GM21515 (cell line): ENCODE data around the gene AGAP1.

Source experiments
- ATAC-seq: cut with Tn5 transposase; IDR thresholded peaks from one replicate; pipeline ENCODE4 v1.9.1; 2021; ENCODE audit not compliant: unreplicated experiment

The AGAP1 gene

DNA sequence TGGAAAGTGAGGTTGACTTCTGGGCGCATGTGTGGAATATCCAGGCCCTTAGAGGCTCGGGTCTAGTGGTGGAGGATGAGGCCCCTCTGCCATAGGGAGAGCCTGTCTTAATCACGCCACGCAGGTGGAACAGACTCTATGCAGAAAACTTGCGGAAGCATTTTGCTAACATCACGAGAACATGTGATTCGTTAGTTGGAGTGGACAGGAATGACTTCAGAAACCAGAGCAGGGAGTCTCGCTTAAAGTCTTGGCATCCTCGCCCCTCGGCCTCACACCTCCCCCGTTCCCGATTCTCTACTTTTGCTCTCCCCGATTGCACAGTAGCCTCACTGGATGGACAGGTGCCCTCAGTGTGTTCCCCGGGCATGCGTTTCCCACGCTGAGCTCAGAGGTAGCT lies 340.9 kb downstream of the AGAP1 start:
- no peak for ATAC-seq

GRCh38 chr2:235835810-235836209 lies 342.0 kb downstream of the AGAP1 start:
- ATAC-seq, result no peak

- ATAC-seq, result no peak
Measured at GRCh38 chr2:235836491-235836911, 342.7 kb downstream of the AGAP1 start.

GRCh38 chr2:235839226-235839625 lies 345.4 kb downstream of the AGAP1 start:
- no peak for ATAC-seq

GRCh38 chr2:235839974-235840373 lies 346.1 kb downstream of the AGAP1 start:
- no peak for ATAC-seq

- ATAC-seq, result no peak
Measured at GRCh38 chr2:235841863-235842262, 348.0 kb downstream of the AGAP1 start.

GRCh38 chr2:235842941-235843340 lies 349.1 kb downstream of the AGAP1 start:
- ATAC-seq, result no peak

- no peak for ATAC-seq
Measured at GRCh38 chr2:235843591-235844395, 349.9 kb downstream of the AGAP1 start.

- no peak for ATAC-seq
Measured at GRCh38 chr2:235844561-235844960, 350.7 kb downstream of the AGAP1 start.

GRCh38 chr2:235845245-235845644 lies 351.4 kb downstream of the AGAP1 start:
- no peak for ATAC-seq

DNA sequence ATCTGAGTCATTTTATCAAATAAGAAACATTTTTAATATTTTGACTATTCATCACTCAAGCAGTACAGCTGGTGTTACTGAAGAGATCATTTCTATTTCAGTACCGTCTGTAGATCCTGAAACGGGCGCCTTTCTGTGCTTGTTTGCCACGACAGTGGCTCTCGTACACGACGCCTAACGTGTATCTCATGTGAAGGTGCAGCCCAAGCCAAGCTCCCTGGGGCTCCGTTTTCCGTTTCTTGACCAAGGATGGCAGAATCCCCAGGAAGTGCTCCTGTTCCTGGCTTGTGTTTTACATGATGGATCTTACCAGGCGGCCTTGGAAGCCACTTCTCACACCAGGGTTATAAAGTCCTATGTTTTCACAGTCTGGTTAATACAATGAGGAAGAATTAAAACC lies 353.7 kb downstream of the AGAP1 start:
- ATAC-seq, result no peak

GRCh38 chr2:235848055-235848454 lies 354.2 kb downstream of the AGAP1 start:
- no peak for ATAC-seq

- no peak for ATAC-seq
Measured at GRCh38 chr2:235848946-235849345, 355.1 kb downstream of the AGAP1 start.

- no peak for ATAC-seq
Measured at GRCh38 chr2:235849489-235849888, 355.6 kb downstream of the AGAP1 start.

- no peak for ATAC-seq
Measured at GRCh38 chr2:235850289-235850688, 356.4 kb downstream of the AGAP1 start.

DNA sequence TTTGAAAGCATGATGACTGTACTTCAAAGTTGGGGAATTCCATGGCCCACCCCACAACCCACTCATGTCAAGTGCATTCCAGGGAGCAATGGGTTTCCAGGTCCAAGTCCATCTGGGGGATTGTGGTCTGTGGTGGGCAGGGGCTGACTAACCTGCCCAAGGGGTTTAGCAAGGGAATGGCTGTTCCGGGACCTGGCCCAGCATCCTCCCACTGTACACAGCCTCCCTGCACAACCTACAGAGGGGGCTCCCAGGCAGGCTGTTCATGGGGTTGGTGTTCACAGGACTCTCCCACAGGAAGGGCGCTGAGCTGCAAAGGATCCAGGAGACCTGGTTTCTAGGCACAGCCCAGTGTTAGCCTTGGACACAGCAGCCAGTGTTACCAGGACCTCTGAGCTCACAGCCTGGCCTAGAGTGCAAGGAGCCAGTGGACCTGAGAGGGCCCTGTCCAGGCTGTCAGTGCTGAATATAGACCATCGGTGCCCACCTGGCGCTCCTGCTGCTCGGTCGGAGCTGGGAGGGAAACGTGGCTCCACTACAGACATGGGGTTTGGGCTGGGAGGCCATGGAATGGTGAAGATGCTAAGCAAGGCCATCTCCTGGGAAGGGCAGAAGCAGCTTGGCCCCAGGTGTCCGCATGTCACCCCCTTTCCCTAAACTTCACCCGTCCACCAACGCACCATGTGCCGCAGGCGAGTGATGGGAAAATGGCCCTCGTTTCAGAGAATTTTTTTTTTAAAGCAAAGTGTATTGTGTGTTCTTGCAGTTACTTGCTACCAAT lies 357.1 kb downstream of the AGAP1 start:
- no peak for ATAC-seq

DNA sequence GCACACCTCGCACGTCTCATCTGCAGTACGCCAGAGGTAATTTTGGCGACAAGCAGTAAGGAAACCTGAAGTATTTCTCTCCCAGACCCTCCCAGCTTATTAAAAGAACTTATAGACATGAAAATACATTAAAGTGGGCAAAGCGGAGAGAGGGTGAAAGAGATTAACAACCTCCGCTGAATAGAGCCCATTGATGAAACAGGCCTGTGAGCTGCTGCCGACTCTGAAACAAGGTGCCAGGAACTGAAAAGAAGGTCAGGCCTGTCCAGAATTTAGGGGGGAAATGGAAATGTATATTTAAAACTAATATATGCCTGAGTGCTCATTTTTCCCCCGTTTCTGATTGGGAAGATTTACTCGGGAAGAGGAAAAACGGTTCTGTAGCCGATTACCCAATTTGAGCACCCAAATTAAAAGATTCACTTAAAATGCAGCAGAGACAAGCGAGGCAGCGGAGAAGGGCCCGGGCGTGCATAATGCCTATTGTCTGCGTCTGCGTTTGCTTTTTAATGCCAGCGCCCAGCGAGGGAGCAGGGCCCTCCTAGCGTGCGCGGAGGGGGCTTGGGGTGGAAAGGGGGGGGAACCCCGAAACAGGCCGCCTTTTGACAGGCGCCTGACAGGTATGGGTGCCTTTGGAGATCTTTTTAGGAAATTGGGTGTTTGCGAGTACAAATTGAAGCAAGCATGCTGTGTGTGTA lies 358.1 kb downstream of the AGAP1 start:
- ATAC-seq, result no peak

DNA sequence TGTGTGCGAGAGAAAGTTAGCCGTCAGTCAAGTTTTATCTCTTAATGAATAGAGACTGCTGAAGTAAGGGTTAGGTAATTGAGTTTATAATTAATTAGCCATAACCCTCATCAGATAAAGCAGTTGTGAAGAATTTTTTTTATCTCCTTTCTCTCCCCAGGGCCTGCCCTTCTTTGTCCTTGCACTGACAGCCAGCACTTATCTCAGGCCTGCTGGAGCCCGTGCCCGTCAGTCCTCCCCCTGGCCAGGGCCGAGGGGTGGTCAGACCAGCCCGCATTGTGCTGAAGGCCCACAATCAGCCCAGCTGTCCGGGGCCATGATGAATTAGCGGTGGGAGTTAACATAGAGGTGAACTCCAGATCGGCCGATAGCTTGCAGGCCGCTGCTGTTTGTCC lies 358.7 kb downstream of the AGAP1 start:
- no peak for ATAC-seq

DNA sequence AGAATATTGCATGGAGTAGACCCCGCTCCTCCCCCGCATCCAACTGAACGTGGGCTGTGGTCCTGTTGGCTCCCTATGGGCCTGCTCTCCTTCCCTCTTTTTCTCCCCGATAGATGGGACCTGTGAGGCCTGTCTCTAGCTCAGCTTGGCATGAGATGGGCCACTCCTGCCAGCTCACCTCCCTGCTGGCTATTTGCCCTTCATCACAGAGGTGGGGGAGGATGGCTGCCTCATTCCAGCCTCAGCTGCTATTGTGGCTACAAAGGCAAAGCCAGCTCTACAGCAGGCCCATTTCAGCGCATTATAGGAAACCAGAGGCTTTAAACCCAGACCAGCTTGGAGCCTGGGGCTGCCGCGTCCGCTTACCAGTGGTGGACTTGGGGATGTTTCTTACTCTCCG lies 360.4 kb downstream of the AGAP1 start:
- no peak for ATAC-seq

- no peak for ATAC-seq
Measured at GRCh38 chr2:235855011-235855410, 361.2 kb downstream of the AGAP1 start.

- ATAC-seq, result no peak
Measured at GRCh38 chr2:235856151-235856854, 362.5 kb downstream of the AGAP1 start.
